Measurements from ENCODE around the gene CCN2. TPM values are rescaled to one million over a fixed set of nuclear protein-coding genes. Genes with fewer than 3 reads are reported as not detected.

Gene CCN2
- total and polyA plus RNA-seq, 2 donors (not counting 1 experiment from before 2014, with no cell fraction given): 0.81 to 1.3 TPM

- Mint-ChIP-seq H3K4me3 (no peak overlapping the region), H3K27me3 (no peaks in the 10 kb centered on the region), H3K9me3 (ENCODE audit: insufficient read depth) (no peaks in the 10 kb centered on the region), H3K27ac (no peak overlapping the region), H3K4me1 (no peaks in the 10 kb centered on the region)
- CTCF ChIA-PET: no interaction called here
- Histone ChIP-seq H3K4me3 (ENCODE audit: control extremely low read depth in 1 of 5, extremely low read depth in 1 of 5, insufficient read depth in 1 of 5, low read depth in 2 of 5, low read length in 4 of 5) (no peak overlapping the region), H3K4me2 (replicated peaks; ENCODE audit: low read depth, low read length, poor library complexity, severe bottlenecking) (no peak overlapping the region), H3K9ac (ENCODE audit: low read length) (no peak overlapping the region), H3K4me1 (ENCODE audit: control insufficient read depth in 2 of 2, insufficient read depth in 2 of 2, low read length in 2 of 2) (no peaks in the 10 kb centered on the region), H3K9me3 (ENCODE audit: control extremely low read depth in 1 of 3, control insufficient read depth in 2 of 3, insufficient read depth in 1 of 3, low read length in 2 of 3) (no peaks in the 10 kb centered on the region), H3K79me2 (ENCODE audit: control insufficient read depth, insufficient read depth, low read length) (no peaks in the 10 kb centered on the region), H2AFZ (ENCODE audit: insufficient read depth, low read depth, low read length, poor library complexity, severe bottlenecking) (no peak overlapping the region), H4K20me1 (ENCODE audit: control insufficient read depth, insufficient read depth, low read length, poor library complexity, severe bottlenecking) (no peaks in the 10 kb centered on the region), H3K27me3 (replicated peaks in 1 of 4; ENCODE audit: control extremely low read depth in 1 of 4, control insufficient read depth in 3 of 4, insufficient read depth in 4 of 4, low read length in 3 of 4) (no peaks in the 10 kb centered on the region), H3K27ac (ENCODE audit: low read length in 2 of 2) (no peak overlapping the region), H3K36me3 (replicated peaks in 1 of 2; ENCODE audit: control extremely low read depth in 1 of 2, control insufficient read depth in 1 of 2, extremely low read depth in 1 of 2, insufficient read depth in 2 of 2, low read length in 1 of 2) (no peaks in the 10 kb centered on the region)
- DNase-seq: no peak
- TF ChIP-seq CTCF (IDR thresholded peaks at IDR 0.05) (no peak), EZH2 (IDR thresholded peaks at IDR 0.05; ENCODE audit: borderline replicate concordance, insufficient read depth, low read depth, low read length, poor library complexity, severe bottlenecking) (no peak)
- WGBS (ENCODE audit: insufficient coverage): no CpG with 5 or more reads among the region's 5 CpGs
- ATAC-seq (ENCODE audit: low read depth): no peak
- POLR2A ChIA-PET: no interaction called here
- intact Hi-C loops (cut with micrococcal nuclease): no loop called here
Observed at GRCh38 chr6:131979515-131980337, 28.6 kb upstream of the CCN2 start.

- Histone ChIP-seq H2AFZ (ENCODE audit: insufficient read depth, low read depth, low read length, poor library complexity, severe bottlenecking) (no peak overlapping the region), H3K27ac (ENCODE audit: low read length in 2 of 2) (no peak overlapping the region), H3K4me1 (ENCODE audit: control insufficient read depth in 2 of 2, insufficient read depth in 2 of 2, low read length in 2 of 2) (no peaks in the 10 kb centered on the region), H3K27me3 (replicated peaks in 1 of 4; ENCODE audit: control extremely low read depth in 1 of 4, control insufficient read depth in 3 of 4, insufficient read depth in 4 of 4, low read length in 3 of 4) (no peaks in the 10 kb centered on the region), H4K20me1 (ENCODE audit: control insufficient read depth, insufficient read depth, low read length, poor library complexity, severe bottlenecking) (no peaks in the 10 kb centered on the region), H3K9me3 (ENCODE audit: control extremely low read depth in 1 of 3, control insufficient read depth in 2 of 3, insufficient read depth in 1 of 3, low read length in 2 of 3) (no peaks in the 10 kb centered on the region), H3K36me3 (replicated peaks in 1 of 2; ENCODE audit: control extremely low read depth in 1 of 2, control insufficient read depth in 1 of 2, extremely low read depth in 1 of 2, insufficient read depth in 2 of 2, low read length in 1 of 2) (no peaks in the 10 kb centered on the region), H3K79me2 (ENCODE audit: control insufficient read depth, insufficient read depth, low read length) (no peaks in the 10 kb centered on the region), H3K9ac (ENCODE audit: low read length) (no peak overlapping the region), H3K4me3 (ENCODE audit: control extremely low read depth in 1 of 5, extremely low read depth in 1 of 5, insufficient read depth in 1 of 5, low read depth in 2 of 5, low read length in 4 of 5) (no peak overlapping the region), H3K4me2 (replicated peaks; ENCODE audit: low read depth, low read length, poor library complexity, severe bottlenecking) (no peak overlapping the region)
- intact Hi-C loops (cut with micrococcal nuclease): no loop called here
- Mint-ChIP-seq H3K4me3 (no peak overlapping the region), H3K4me1 (no peaks in the 10 kb centered on the region), H3K27ac (no peak overlapping the region), H3K27me3 (no peaks in the 10 kb centered on the region), H3K9me3 (ENCODE audit: insufficient read depth) (no peaks in the 10 kb centered on the region)
- no peak for ATAC-seq (ENCODE audit: low read depth)
- DNase-seq: no peak
- TF ChIP-seq EZH2 (IDR thresholded peaks at IDR 0.05; ENCODE audit: borderline replicate concordance, insufficient read depth, low read depth, low read length, poor library complexity, severe bottlenecking): no peak
- TF ChIP-seq CTCF (IDR thresholded peaks at IDR 0.05): no peak
- ChIA-PET POLR2A (no interaction called here), CTCF (interaction anchor here (1.5 kb wide), 1 partner anchor 42 kb away, joined by 3 read pairs; no protein-coding TSS in a partner anchor)
- 100% methylated on average over 1 of the region's 3 CpGs for WGBS (ENCODE audit: insufficient coverage)
Observed at GRCh38 chr6:131978522-131978921, 27.4 kb upstream of the CCN2 start.

All from B cell (primary cell).